ENCODE data around the gene CHAMP1.

GRCh38 chr13:114282041-114282670 lies 32.1 kb upstream of the CHAMP1 start:
- TF ChIP-seq POLR2AphosphoS5 (IDR thresholded peaks at IDR 0.05; ENCODE audit: borderline replicate concordance, low read depth, low read length) = 0 out of 2 replicates have a peak, but pooled peaks have one; percentile 15
- TF ChIP-seq EZH2 (IDR thresholded peaks at IDR 0.05) = no peak
- TF ChIP-seq FOXP2 (optimal IDR thresholded peaks at IDR 0.05; ENCODE audit: control extremely low read depth, extremely low read length, insufficient read depth) = no peak
